ENCODE results near the gene TTPAL.

GRCh38 chr20:44480097-44480496, 4.4 kb downstream of the TTPAL start:
- TF ChIP-seq TAF1 (IDR thresholded peaks at IDR 0.05; ENCODE audit: low read depth, low read length) (no peak), POLR2A (IDR thresholded peaks at IDR 0.05; ENCODE audit: low read depth, low read length) (no peak), POLR2AphosphoS5 (IDR thresholded peaks at IDR 0.05; ENCODE audit: low read depth, low read length) (no peak), PAX5 (IDR thresholded peaks at IDR 0.05; ENCODE audit: insufficient read depth, low read length, severe bottlenecking) (no peak)
